Measurements from ENCODE around the gene SPATC1L. TPM values are rescaled to one million over a fixed set of nuclear protein-coding genes. Genes with fewer than 3 reads are reported as not detected.

SPATC1L gene
- total and polyA plus RNA-seq, 2 of the 8 experiments (the other 6 are each of a cell fraction or from before 2014, with no cell fraction given), result 24.9 to 50.0 TPM

- no peaks in the 10 kb centered on the region for H3K27me3 ChIP-seq (replicated peaks in 1 of 4; ENCODE audit: control insufficient read depth in 3 of 4, extremely low read depth in 1 of 4, insufficient read depth in 3 of 4, low read length in 3 of 4)
- H3K14ac ChIP-seq (ENCODE audit: insufficient read length), result no peak overlapping the region
- H3K4me2 ChIP-seq (ENCODE audit: insufficient read depth in 1 of 2, low read depth in 2 of 2, low read length in 2 of 2), result no peak overlapping the region
- H2BK12ac ChIP-seq (ENCODE audit: low read depth, low read length), result peak overlapping the region; percentile 27; the same call in 1 of the 2 replicates
- peaks cover 0 to 4% of the 10 kb centered on the region in 2 experiments for H4K20me1 ChIP-seq (replicated peaks in 1 of 2; ENCODE audit: control insufficient read depth in 1 of 2, insufficient read depth in 2 of 2, low read length in 2 of 2)
- 88% methylated on average over 30 of the region's 39 CpGs; no CpG with 5 or more reads in 1 of the 2 experiments for WGBS, 2 experiments (ENCODE audit: extremely low coverage in 1 of 2, insufficient coverage in 1 of 2, insufficient read length in 1 of 2, insufficient replicate concordance in 2 of 2, low coverage in 1 of 2, low lambda C conversion rate in 2 of 2, missing lambda C conversion rate in 1 of 2)
- DNase-seq (ENCODE audit: low read depth in 1 of 2, low spot score in 2 of 2) (peak in 1 of 2 experiments; percentile 49), FAIRE-seq (no peak)
- H3K18ac ChIP-seq (ENCODE audit: extremely low read depth, low read length), result no peak overlapping the region; the same call in 1 of the 2 replicates
- no peak overlapping the region for H2BK5ac ChIP-seq (ENCODE audit: low read depth, low read length)
- POLR2A ChIA-PET (ENCODE audit: partially characterized antibody), result no interaction called here
- no peak overlapping the region for H2AK5ac ChIP-seq (ENCODE audit: low read depth, low read length)
- no peak overlapping the region for H3K4ac ChIP-seq (replicated peaks; ENCODE audit: insufficient read length, low read depth, low read length)
- H3K9ac ChIP-seq (replicated peaks in 1 of 4; ENCODE audit: extremely low read depth in 1 of 4, low read depth in 3 of 4, low read length in 3 of 4), result no peak overlapping the region
- no peaks in the 10 kb centered on the region for H3K79me1 ChIP-seq (ENCODE audit: low read depth, low read length)
- H3K36me3 ChIP-seq (ENCODE audit: control insufficient read depth in 2 of 4, insufficient read depth in 4 of 4, low read length in 3 of 4), result peaks cover 0 to 4% (median 0%) of the 10 kb centered on the region in 4 experiments; a peak in 1 of 8 replicates
- H3K79me2 ChIP-seq (ENCODE audit: control insufficient read depth in 1 of 2, insufficient read depth in 2 of 2, low read length in 2 of 2), result no peaks in the 10 kb centered on the region
- H3K56ac ChIP-seq (replicated peaks; ENCODE audit: insufficient read length, low read depth, low read length), result no peak overlapping the region
- no peak overlapping the region for H2AFZ ChIP-seq (ENCODE audit: low read length)
- peak overlapping the region; percentile 61; the same call in 1 of the 2 replicates for H2BK15ac ChIP-seq (ENCODE audit: low read length)
- no peak overlapping the region for H3K23ac ChIP-seq (ENCODE audit: insufficient read length)
- no peaks in the 10 kb centered on the region for H3K23me2 ChIP-seq (ENCODE audit: low read depth, low read length)
- no peaks in the 10 kb centered on the region for H3K9me3 ChIP-seq (ENCODE audit: insufficient read depth in 2 of 2, low read depth in 1 of 2, low read length in 1 of 2)
- peaks cover 0 to 24% (median 15%) of the 10 kb centered on the region in 4 experiments; a peak in 5 of 7 replicates for H3K4me1 ChIP-seq (replicated peaks in 1 of 4; ENCODE audit: control insufficient read depth in 3 of 4, insufficient read depth in 4 of 4, low read length in 3 of 4)
- H4K8ac ChIP-seq (ENCODE audit: extremely low read depth, insufficient read depth, low read length), result peak overlapping the region; percentile 89
- H2BK120ac ChIP-seq (replicated peaks; ENCODE audit: low read depth, low read length), result no peak overlapping the region
- H3K27ac ChIP-seq (ENCODE audit: low read depth, low read length), result no peak overlapping the region
- no peak overlapping the region for H4K91ac ChIP-seq (replicated peaks; ENCODE audit: insufficient read length, low read length)
- H4K5ac ChIP-seq (ENCODE audit: insufficient read length, low read depth, low read length), result no peak overlapping the region
- CTCF ChIA-PET (ENCODE audit: partially characterized antibody), result interaction anchor here (0.9 to 3.3 kb wide), 7 partner anchors 12 to 274 kb away, joined by 3 to 39 read pairs (median 4); no protein-coding TSS in a partner anchor
- H3K4me3 ChIP-seq (ENCODE audit: extremely low read depth in 1 of 4, insufficient read depth in 2 of 4, low read depth in 3 of 4, low read length in 4 of 4), result no peak overlapping the region
- no peak overlapping the region for H2BK20ac ChIP-seq (ENCODE audit: low read length)
- TF ChIP-seq GABPA (IDR thresholded peaks at IDR 0.05; ENCODE audit: borderline replicate concordance, insufficient read depth, low read length), result no peak
- no peak for TF ChIP-seq FOSL1 (IDR thresholded peaks at IDR 0.05; ENCODE audit: insufficient read depth, low read depth, low read length)
- TF ChIP-seq PHF8 (conservative IDR thresholded peaks at IDR 0.05; ENCODE audit: low read depth, low read length), result no peak
- no peak for TF ChIP-seq SAP30 (IDR thresholded peaks at IDR 0.05; ENCODE audit: insufficient read depth, insufficient replicate concordance, low read length)
- TF ChIP-seq ATF2 (IDR thresholded peaks at IDR 0.05; ENCODE audit: low read length), result no peak
- TF ChIP-seq SIRT6 (IDR thresholded peaks at IDR 0.05; ENCODE audit: low read length), result no peak
- TF ChIP-seq RBBP5 (IDR thresholded peaks at IDR 0.05; ENCODE audit: borderline replicate concordance, low read depth, low read length), result no peak
- no peak for TF ChIP-seq POLR2A (IDR thresholded peaks at IDR 0.05; ENCODE audit: control extremely low read depth in 1 of 2, low read depth in 2 of 2, low read length in 2 of 2)
- TF ChIP-seq ATF3 (IDR thresholded peaks at IDR 0.05; ENCODE audit: insufficient read depth, low read depth, low read length), result no peak
Observed at GRCh38 chr21:46154155-46154954, 29.9 kb downstream of the SPATC1L start.
